ENCODE measurements around the gene VWA1. TPM values are rescaled to one million over a fixed set of nuclear protein-coding genes. Genes with fewer than 3 reads are reported as not detected.

The VWA1 gene
- total RNA-seq, 5 donors from 2014 or later (not counting 1 experiment from before 2014, with no cell fraction given), result 0.15 to 0.54 (median 0.26) TPM; not detected in 2

DNA sequence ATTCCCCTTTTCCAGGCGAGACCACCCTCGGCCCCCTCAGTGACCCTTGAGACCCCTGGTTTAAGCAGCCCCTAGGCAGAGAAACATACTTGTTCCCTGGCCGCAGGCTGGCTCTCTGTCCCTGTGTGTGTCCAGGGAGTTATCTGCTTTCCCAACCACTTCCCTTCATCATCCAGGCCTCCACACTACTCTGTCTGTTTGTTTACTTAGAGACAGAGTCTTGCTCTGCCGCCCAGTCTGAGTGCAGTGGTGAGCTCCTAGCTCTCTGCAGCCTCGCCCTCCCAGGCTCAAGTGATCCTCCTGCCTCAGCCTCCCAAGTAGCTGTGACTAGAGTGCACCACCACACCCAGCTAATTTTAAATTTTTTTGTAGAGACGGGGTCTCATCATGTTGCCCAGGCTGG, 5.8 kb upstream of the VWA1 start:
- Mint-ChIP-seq H3K4me1 (peaks cover 3 to 7% (median 6%) of the 10 kb centered on the region in 3 donors), H3K9me3 (no peaks in the 10 kb centered on the region), H3K27ac (no peak overlapping the region), H3K4me3 (no peak overlapping the region), H3K27me3 (peaks cover 7 to 32% of the 10 kb centered on the region in 2 donors), H3K36me3 (no peaks in the 10 kb centered on the region)
- DNase-seq (no peak), ATAC-seq (replicated peaks in 1 of 4) (no peak)
- Histone ChIP-seq H3K9me3 (no peaks in the 10 kb centered on the region), H3K27ac (ENCODE audit: low read length) (no peak overlapping the region), H3K36me3 (ENCODE audit: control insufficient read depth in 2 of 2, extremely low read depth in 1 of 2, insufficient read depth in 1 of 2, low read length in 1 of 2) (no peaks in the 10 kb centered on the region), H3K4me3 (ENCODE audit: control insufficient read depth in 1 of 2, extremely low read depth in 1 of 2, low read length in 1 of 2) (no peak overlapping the region), H3K4me1 (ENCODE audit: control insufficient read depth in 1 of 2, extremely low read depth in 1 of 2, insufficient read depth in 2 of 2, low read length in 2 of 2) (peaks cover 0 to 19% of the 10 kb centered on the region in 2 experiments), H3K27me3 (replicated peaks in 1 of 2; ENCODE audit: control insufficient read depth in 2 of 2, extremely low read depth in 1 of 2, insufficient read depth in 2 of 2, low read length in 1 of 2) (peaks cover 0 to 84% of the 10 kb centered on the region in 2 experiments)
- POLR2A ChIA-PET, result no interaction called here
- CTCF ChIA-PET, result no interaction called here
- WGBS (ENCODE audit: insufficient coverage), result 80% methylated on average over 3 of the region's 6 CpGs

- H3K27ac Mint-ChIP-seq, result no peak overlapping the region
- no peak overlapping the region for H3K4me3 Mint-ChIP-seq
- peaks cover 11 to 32% of the 10 kb centered on the region in 2 donors for H3K27me3 Mint-ChIP-seq
- POLR2A ChIA-PET, result no interaction called here
- Histone ChIP-seq H3K27me3 (replicated peaks in 1 of 2; ENCODE audit: control insufficient read depth in 2 of 2, extremely low read depth in 1 of 2, insufficient read depth in 2 of 2, low read length in 1 of 2) (peaks cover 0 to 85% of the 10 kb centered on the region in 2 experiments), H3K4me3 (ENCODE audit: control insufficient read depth in 1 of 2, extremely low read depth in 1 of 2, low read length in 1 of 2) (no peak overlapping the region), H3K27ac (ENCODE audit: low read length) (no peak overlapping the region), H3K4me1 (ENCODE audit: control insufficient read depth in 1 of 2, extremely low read depth in 1 of 2, insufficient read depth in 2 of 2, low read length in 2 of 2) (peaks cover 0 to 26% of the 10 kb centered on the region in 2 experiments), H3K9me3 (no peaks in the 10 kb centered on the region), H3K36me3 (ENCODE audit: control insufficient read depth in 2 of 2, extremely low read depth in 1 of 2, insufficient read depth in 1 of 2, low read length in 1 of 2) (no peaks in the 10 kb centered on the region)
- DNase-seq, result no peak
- H3K36me3 Mint-ChIP-seq, result no peaks in the 10 kb centered on the region
- 83% methylated on average over 25 of the region's 35 CpGs for WGBS (ENCODE audit: insufficient coverage)
- peaks cover 7 to 10% (median 7%) of the 10 kb centered on the region in 3 donors for H3K4me1 Mint-ChIP-seq
- CTCF ChIA-PET, result interaction anchor here in 1 of 2 donors (0.6 kb wide), 1 partner anchor 13 kb away, joined by 13 read pairs; no protein-coding TSS in a partner anchor
- no peak for ATAC-seq (replicated peaks in 1 of 4)
- no peaks in the 10 kb centered on the region for H3K9me3 Mint-ChIP-seq
Observed at GRCh38 chr1:1430114-1430982, 5.1 kb upstream of the VWA1 start.

DNA sequence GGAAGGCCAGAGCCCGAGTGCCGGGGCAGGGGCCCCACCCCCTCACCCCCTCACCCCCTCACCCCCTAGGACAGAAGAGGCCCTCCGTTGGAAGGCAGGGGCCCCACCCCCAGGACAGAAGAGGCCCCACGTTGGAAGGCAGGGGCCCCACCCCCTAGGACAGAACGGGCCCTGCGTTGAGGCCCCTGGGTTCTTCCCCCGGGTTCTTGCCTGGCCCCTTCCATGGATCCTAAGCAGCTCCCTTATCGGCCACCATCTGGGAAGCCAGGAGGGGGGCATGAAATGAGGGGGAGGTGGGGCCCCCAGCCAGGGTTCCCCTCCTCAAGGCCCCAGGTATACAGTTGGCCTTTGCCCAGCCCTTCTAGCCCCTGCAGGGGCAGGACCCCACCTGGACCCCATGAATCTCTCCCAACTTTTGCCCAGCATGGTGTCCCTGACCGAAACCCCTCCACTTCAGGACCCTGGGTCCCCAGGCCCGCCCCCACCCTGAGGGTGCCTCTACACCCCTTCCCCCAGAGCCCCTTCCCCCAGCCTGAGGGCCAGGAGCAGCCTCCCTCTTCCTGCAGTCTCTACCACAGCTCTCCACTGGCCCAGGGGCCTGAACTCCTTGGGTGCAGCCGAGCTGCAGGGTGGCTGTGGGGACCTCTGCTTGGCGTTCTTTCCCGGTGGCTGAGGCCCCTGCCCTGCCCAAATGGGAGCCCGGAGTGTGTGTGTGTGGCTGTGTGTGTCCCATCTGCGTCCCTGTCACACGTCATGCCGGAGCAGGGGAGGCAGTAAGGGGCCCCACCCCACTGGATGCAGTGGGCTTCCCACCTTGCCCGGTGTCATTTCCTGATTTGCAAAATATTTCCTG, 4.3 kb upstream of the VWA1 start:
- H3K4me1 Mint-ChIP-seq, result peaks cover 7 to 11% (median 8%) of the 10 kb centered on the region in 3 donors
- CTCF ChIA-PET, result interaction anchor here in 1 of 2 donors (0.6 kb wide), 1 partner anchor 13 kb away, joined by 13 read pairs; no protein-coding TSS in a partner anchor
- ATAC-seq (replicated peaks in 1 of 4) (no peak), DNase-seq (no peak)
- H3K36me3 ChIP-seq (ENCODE audit: control insufficient read depth in 2 of 2, extremely low read depth in 1 of 2, insufficient read depth in 1 of 2, low read length in 1 of 2), result no peaks in the 10 kb centered on the region
- H3K4me3 Mint-ChIP-seq, result no peak overlapping the region
- H3K4me1 ChIP-seq (ENCODE audit: control insufficient read depth in 1 of 2, extremely low read depth in 1 of 2, insufficient read depth in 2 of 2, low read length in 2 of 2), result peaks cover 2 to 30% of the 10 kb centered on the region in 2 experiments
- H3K27me3 ChIP-seq (replicated peaks in 1 of 2; ENCODE audit: control insufficient read depth in 2 of 2, extremely low read depth in 1 of 2, insufficient read depth in 2 of 2, low read length in 1 of 2), result peaks cover 0 to 83% of the 10 kb centered on the region in 2 experiments
- H3K4me3 ChIP-seq (ENCODE audit: control insufficient read depth in 1 of 2, extremely low read depth in 1 of 2, low read length in 1 of 2), result no peak overlapping the region
- H3K9me3 Mint-ChIP-seq, result no peaks in the 10 kb centered on the region
- H3K27ac ChIP-seq (ENCODE audit: low read length), result no peak overlapping the region
- no peaks in the 10 kb centered on the region for H3K9me3 ChIP-seq
- WGBS (ENCODE audit: insufficient coverage), result 73% methylated on average over 5 of the region's 18 CpGs
- H3K36me3 Mint-ChIP-seq, result no peaks in the 10 kb centered on the region
- H3K27me3 Mint-ChIP-seq, result peaks cover 11 to 35% of the 10 kb centered on the region in 2 donors
- no peak overlapping the region for H3K27ac Mint-ChIP-seq
- POLR2A ChIA-PET, result no interaction called here

DNA sequence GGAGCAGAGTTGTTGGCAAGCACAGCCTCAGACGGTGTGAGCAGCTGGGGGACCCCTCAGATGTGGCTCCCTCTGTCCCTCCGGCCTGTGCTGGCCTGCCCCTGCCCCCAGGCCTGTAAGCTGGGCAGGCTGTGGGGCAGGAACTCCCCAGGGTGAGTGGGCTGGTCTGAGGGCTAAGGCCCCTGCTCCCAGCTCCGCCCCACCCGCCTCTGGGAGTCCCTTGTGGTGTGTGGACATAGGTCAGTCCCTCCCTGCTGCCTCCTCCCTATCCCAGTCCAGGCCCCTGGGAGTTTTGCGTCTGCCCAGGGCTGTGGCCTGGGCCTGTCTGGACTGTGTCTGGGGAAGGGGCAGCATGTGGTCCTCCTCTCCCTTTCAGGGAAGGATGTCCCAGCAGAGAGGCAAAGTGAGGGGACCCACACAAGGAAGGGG, 3.6 kb upstream of the VWA1 start:
- Mint-ChIP-seq H3K36me3 (no peaks in the 10 kb centered on the region), H3K4me1 (peaks cover 7 to 13% (median 12%) of the 10 kb centered on the region in 3 donors), H3K9me3 (no peaks in the 10 kb centered on the region), H3K27me3 (peaks cover 11 to 37% of the 10 kb centered on the region in 2 donors), H3K4me3 (no peak overlapping the region), H3K27ac (no peak overlapping the region)
- H3K9me3 ChIP-seq, result no peaks in the 10 kb centered on the region
- H3K27me3 ChIP-seq (replicated peaks in 1 of 2; ENCODE audit: control insufficient read depth in 2 of 2, extremely low read depth in 1 of 2, insufficient read depth in 2 of 2, low read length in 1 of 2), result peaks cover 0 to 83% of the 10 kb centered on the region in 2 experiments
- ATAC-seq (replicated peaks in 1 of 4) (no peak), DNase-seq (no peak)
- ChIA-PET POLR2A (no interaction called here), CTCF (no interaction called here)
- H3K36me3 ChIP-seq (ENCODE audit: control insufficient read depth in 2 of 2, extremely low read depth in 1 of 2, insufficient read depth in 1 of 2, low read length in 1 of 2), result no peaks in the 10 kb centered on the region
- H3K27ac ChIP-seq (ENCODE audit: low read length), result no peak overlapping the region
- no peak overlapping the region for H3K4me3 ChIP-seq (ENCODE audit: control insufficient read depth in 1 of 2, extremely low read depth in 1 of 2, low read length in 1 of 2)
- peaks cover 2 to 30% of the 10 kb centered on the region in 2 experiments for H3K4me1 ChIP-seq (ENCODE audit: control insufficient read depth in 1 of 2, extremely low read depth in 1 of 2, insufficient read depth in 2 of 2, low read length in 2 of 2)
- WGBS (ENCODE audit: insufficient coverage), result 43% methylated on average over 2 of the region's 5 CpGs

DNA sequence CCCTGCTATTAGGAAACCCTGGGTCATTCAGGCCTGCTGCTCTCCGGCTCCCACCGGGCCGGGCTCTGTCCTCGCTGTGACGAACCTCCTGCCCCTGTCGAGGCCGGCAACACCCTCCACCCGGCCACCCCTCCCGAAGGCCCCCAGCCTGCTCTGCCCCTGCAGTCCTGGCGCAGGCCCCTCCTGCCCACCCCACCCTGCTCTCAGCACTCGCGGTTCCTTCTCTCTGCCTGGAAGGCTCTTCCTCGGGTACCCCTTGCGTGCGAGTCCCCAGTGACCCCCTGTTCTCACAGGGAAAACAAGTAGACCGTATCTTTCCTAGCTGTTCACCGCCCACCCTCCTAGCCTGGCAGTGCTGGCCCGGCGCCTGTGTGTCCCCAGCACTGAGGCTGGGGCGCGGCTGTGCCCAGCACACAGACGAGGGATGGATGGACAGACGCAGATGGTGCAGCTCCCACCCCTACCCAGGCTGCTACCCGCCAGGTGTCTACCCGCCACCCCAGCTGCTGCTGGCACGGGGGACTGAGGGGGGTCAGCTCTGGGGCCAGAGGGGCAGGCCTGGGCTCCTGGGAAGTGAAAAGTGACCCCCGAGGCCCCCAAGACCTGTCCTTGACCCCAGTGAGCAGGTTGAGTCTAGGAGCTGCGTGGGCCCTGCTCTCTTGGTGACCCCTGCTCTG, 3.1 kb upstream of the VWA1 start:
- Mint-ChIP-seq H3K4me1 (peaks cover 7 to 13% (median 12%) of the 10 kb centered on the region in 3 donors), H3K4me3 (no peak overlapping the region), H3K36me3 (no peaks in the 10 kb centered on the region), H3K9me3 (no peaks in the 10 kb centered on the region), H3K27ac (no peak overlapping the region), H3K27me3 (peaks cover 11 to 39% of the 10 kb centered on the region in 2 donors)
- Histone ChIP-seq H3K9me3 (no peaks in the 10 kb centered on the region), H3K27ac (ENCODE audit: low read length) (no peak overlapping the region), H3K4me1 (ENCODE audit: control insufficient read depth in 1 of 2, extremely low read depth in 1 of 2, insufficient read depth in 2 of 2, low read length in 2 of 2) (peaks cover 2 to 30% of the 10 kb centered on the region in 2 experiments), H3K4me3 (ENCODE audit: control insufficient read depth in 1 of 2, extremely low read depth in 1 of 2, low read length in 1 of 2) (no peak overlapping the region), H3K36me3 (ENCODE audit: control insufficient read depth in 2 of 2, extremely low read depth in 1 of 2, insufficient read depth in 1 of 2, low read length in 1 of 2) (no peaks in the 10 kb centered on the region), H3K27me3 (replicated peaks in 1 of 2; ENCODE audit: control insufficient read depth in 2 of 2, extremely low read depth in 1 of 2, insufficient read depth in 2 of 2, low read length in 1 of 2) (peaks cover 0 to 85% of the 10 kb centered on the region in 2 experiments)
- ChIA-PET POLR2A (no interaction called here), CTCF (no interaction called here)
- DNase-seq (no peak), ATAC-seq (replicated peaks in 1 of 4) (no peak)
- WGBS (ENCODE audit: insufficient coverage), result 85% methylated on average over 26 of the region's 28 CpGs
